Measurements from ENCODE around the gene PCDH15. TPM values are rescaled to one million over a fixed set of nuclear protein-coding genes. Genes with fewer than 3 reads are reported as not detected.

PCDH15 gene
- total RNA-seq, 1 experiment from 2014 or later: 0.61 TPM

GRCh38 chr10:54710918-54711317, 90.1 kb downstream of the PCDH15 start:
- H3K79me2 ChIP-seq (ENCODE audit: insufficient read depth, low read length): no peaks in the 10 kb centered on the region
- Mint-ChIP-seq H3K9me3 (no peaks in the 10 kb centered on the region), H3K4me1 (no peaks in the 10 kb centered on the region), H3K36me3 (ENCODE audit: insufficient read depth in 1 of 3, low read depth in 3 of 3) (no peaks in the 10 kb centered on the region), H3K4me3 (no peak overlapping the region), H3K27me3 (ENCODE audit: low read depth) (no peaks in the 10 kb centered on the region), H3K27ac (no peak overlapping the region)
- H3K4me1 ChIP-seq (ENCODE audit: insufficient read depth, low read length): no peaks in the 10 kb centered on the region
- no peak overlapping the region for H2AK5ac ChIP-seq (ENCODE audit: insufficient read length, low read length)
- no peak overlapping the region for H2AFZ ChIP-seq (ENCODE audit: low read length)
- H4K20me1 ChIP-seq (ENCODE audit: control insufficient read depth, insufficient read depth, insufficient read length): no peaks in the 10 kb centered on the region
- no peak overlapping the region for H3K4ac ChIP-seq (ENCODE audit: low read depth, low read length)
- TF ChIP-seq CTCF (conservative IDR thresholded peaks at IDR 0.05): no peak
- H3K14ac ChIP-seq (ENCODE audit: insufficient read depth, low read length): no peak overlapping the region
- H4K8ac ChIP-seq (replicated peaks; ENCODE audit: insufficient read length, low read depth, low read length): no peak overlapping the region
- DNase-seq: no peak
- H3K4me2 ChIP-seq (ENCODE audit: insufficient read depth, insufficient read length, low read length): no peak overlapping the region
- no peak overlapping the region for H4K5ac ChIP-seq (ENCODE audit: insufficient read length, low read depth, low read length)
- H3T11ph ChIP-seq (ENCODE audit: low read length): no peak overlapping the region
- no peak overlapping the region for H3K23ac ChIP-seq (ENCODE audit: insufficient read length, low read depth, low read length)
- no peak overlapping the region for H2BK15ac ChIP-seq (ENCODE audit: low read depth, low read length)
- no peak overlapping the region for H3K56ac ChIP-seq (ENCODE audit: insufficient read length, low read depth, low read length)
- no peaks in the 10 kb centered on the region for H3K79me1 ChIP-seq (ENCODE audit: insufficient read depth, low read depth, low read length, poor library complexity, severe bottlenecking)
- no peak overlapping the region for H3K9ac ChIP-seq (ENCODE audit: extremely low read depth, insufficient read length, low read length)
- no peak overlapping the region for H2BK20ac ChIP-seq (ENCODE audit: low read depth, low read length, poor library complexity, severe bottlenecking)
- no peak overlapping the region for H4K91ac ChIP-seq (ENCODE audit: insufficient read length, low read depth, low read length)
- no peaks in the 10 kb centered on the region for H3K27me3 ChIP-seq (ENCODE audit: insufficient read depth, low read length)
- H3K9me3 ChIP-seq (ENCODE audit: control insufficient read depth, low read depth, low read length): no peaks in the 10 kb centered on the region
- H2BK120ac ChIP-seq (ENCODE audit: low read depth, low read length, poor library complexity, severe bottlenecking): no peak overlapping the region
- no peak overlapping the region for H2BK5ac ChIP-seq (ENCODE audit: insufficient read length, low read length)
- H3K27ac ChIP-seq (ENCODE audit: insufficient read length, low read depth, low read length): no peak overlapping the region
- H2BK12ac ChIP-seq (ENCODE audit: insufficient read length, low read depth, low read length): no peak overlapping the region
- H3K23me2 ChIP-seq (ENCODE audit: insufficient read length, low read depth, low read length, poor library complexity, severe bottlenecking): no peaks in the 10 kb centered on the region
- no CpG with 5 or more reads among the region's 3 CpGs for WGBS (ENCODE audit: extremely low coverage, insufficient read length, low lambda C conversion rate)
- H3K18ac ChIP-seq (ENCODE audit: insufficient read length, low read depth, low read length): no peak overlapping the region

Measured in H9 (cell line).